SK-N-SH (cell line): ENCODE data around the gene DDX41. TPM values are rescaled to one million over a fixed set of nuclear protein-coding genes. Genes with fewer than 3 reads are reported as not detected.
A peak's percentile ranks its signal among the peaks of the same experiment; 100 is the strongest.

Experiments
- CTCF ChIA-PET: fragments of 300-600, 350-600 bp; formaldehyde crosslinking; extraction: SDS; loops from one replicate; lab custom pipeline; 2021; lab: Yijun Ruan, JAX
- POLR2A ChIA-PET: fragments of 350-600 bp; sonication (Branson Sonifier 250); formaldehyde crosslinking; extraction: SDS; loops from one replicate; lab custom pipeline; 2020; ENCODE audit warnings: antibody characterized with exemption, inconsistent platforms; lab: Yijun Ruan, JAX
- DNase-seq: peaks from one replicate; pipeline ENCODE4 v3.0.0; 2012
- H2AFZ ChIP-seq: fragments of 200-600 bp; sonication (generic); 2 replicates; pipeline ENCODE4 v1.8.1; 2016; ENCODE audit warnings: antibody characterized with exemption, mild to moderate bottlenecking, low read depth
- H3F3A ChIP-seq: fragments of 200-600 bp; sonication (generic); replicated peaks from 2 replicates; pipeline ENCODE3; 2016; ENCODE audit warnings: antibody characterized with exemption, mild to moderate bottlenecking; ENCODE audit not compliant: insufficient read depth
- H3K27ac ChIP-seq, 2 experiments: fragments of 200-500 bp in 1 of 2; fragments of 200-600 bp in 1 of 2; sonication (Bioruptor generic) in 1 of 2; sonication (generic), shearing (Covaris generic) in 1 of 2; 2 replicates each; pipeline versions ENCODE4 v1.5.1 to v1.6.1; 2014 to 2016; ENCODE audit warnings: low read depth in 2 of 2, inconsistent platforms in 1 of 2, low read length in 1 of 2, mild to moderate bottlenecking in 1 of 2, mixed read lengths in 1 of 2
- H3K27me3 ChIP-seq: fragments of 200-600 bp; sonication (generic), shearing (Covaris generic); 2 replicates; pipeline ENCODE4 v1.6.1; 2016; ENCODE audit warnings: mixed run types; ENCODE audit not compliant: insufficient read depth
- H3K36me3 ChIP-seq, 2 experiments: fragments of 200-500 bp in 1 of 2; fragments of 200-600 bp in 1 of 2; sonication (Bioruptor generic) in 1 of 2; sonication (generic) in 1 of 2; replicated peaks in 1 of 2; 2 replicates each; pipeline versions ENCODE3 to v1.5.1; 2014 to 2016; ENCODE audit warnings: low read length in 1 of 2, mild to moderate bottlenecking in 1 of 2; ENCODE audit not compliant: insufficient read depth in 2 of 2, control insufficient read depth in 1 of 2
- H3K4me1 ChIP-seq, 2 experiments: fragments of 200-500 bp in 1 of 2; fragments of 200-600 bp in 1 of 2; sonication (Bioruptor generic) in 1 of 2; sonication (generic), shearing (Covaris generic) in 1 of 2; 2 replicates each; pipeline versions ENCODE4 v1.5.1 to v1.6.1; 2014 to 2016; ENCODE audit warnings: low read depth in 1 of 2, low read length in 1 of 2, mixed run types in 1 of 2; ENCODE audit not compliant: insufficient read depth in 2 of 2, control insufficient read depth in 1 of 2
- H3K4me2 ChIP-seq: fragments of 200-600 bp; sonication (generic), shearing (Covaris generic); 2 replicates; pipeline ENCODE4 v1.6.1; 2017; ENCODE audit warnings: mixed run types
- H3K4me3 ChIP-seq, 2 experiments: fragments of 200-500 bp in 1 of 2; fragments of 200-600 bp in 1 of 2; sonication (Bioruptor generic) in 1 of 2; sonication (generic), shearing (Covaris generic) in 1 of 2; 2 replicates each; pipeline versions ENCODE4 v1.5.1 to v1.8.1; 2014 to 2016; ENCODE audit warnings: low read depth in 2 of 2, inconsistent platforms in 1 of 2, low read length in 1 of 2, mild to moderate bottlenecking in 1 of 2, mixed read lengths in 1 of 2, moderate library complexity in 1 of 2
- H3K79me2 ChIP-seq: fragments of 200-600 bp; sonication (generic); 2 replicates; pipeline ENCODE4 v1.8.1; 2017; ENCODE audit warnings: mild to moderate bottlenecking; ENCODE audit not compliant: insufficient read depth
- H3K9ac ChIP-seq: fragments of 200-600 bp; sonication (generic); 2 replicates; pipeline ENCODE4 v1.6.1; 2017; ENCODE audit warnings: mixed run types
- H3K9me2 ChIP-seq: fragments of 200-600 bp; sonication (generic); 2 replicates; pipeline ENCODE4 v1.6.1; 2017; ENCODE audit warnings: mixed run types
- H3K9me3 ChIP-seq: fragments of 200-600 bp; sonication (generic); 2 replicates; pipeline ENCODE4 v1.6.1; 2017; ENCODE audit warnings: mixed run types, mild to moderate bottlenecking, moderate library complexity
- H4K20me1 ChIP-seq: fragments of 200-600 bp; sonication (generic); 2 replicates; pipeline ENCODE4 v1.6.1; 2017; ENCODE audit warnings: mild to moderate bottlenecking, mixed run types; ENCODE audit not compliant: insufficient read depth
- CHD2 ChIP-seq: fragments of 150-350 bp; IDR thresholded peaks from 2 replicates; pipeline ENCODE4 v1.6.1; 2018; ENCODE audit warnings: low read length; ENCODE audit not compliant: partially characterized antibody
- FOXJ3 ChIP-seq: sonication (generic); formaldehyde crosslinking; IDR thresholded peaks from 2 replicates; pipeline ENCODE4 v1.5.1; 2020; ENCODE audit warnings: mild to moderate bottlenecking, missing genetic modification reagents
- IRF3 ChIP-seq: fragments of 150-350 bp; IDR thresholded peaks from 2 replicates; pipeline ENCODE4 v1.6.1; 2016; ENCODE audit warnings: mild to moderate bottlenecking, low read depth, low read length
- JUND ChIP-seq: IDR thresholded peaks from 2 replicates; pipeline ENCODE4 v1.4.0; 2012
- MAX ChIP-seq: IDR thresholded peaks from 2 replicates; pipeline ENCODE4 v1.4.0; 2012; ENCODE audit warnings: low read depth
- MXI1 ChIP-seq: IDR thresholded peaks from 2 replicates; pipeline ENCODE4 v1.6.1; 2012; ENCODE audit warnings: mild to moderate bottlenecking, low read depth, low read length, improper control_type of control experiment
- POLR2AphosphoS5 ChIP-seq: IDR thresholded peaks from 2 replicates; pipeline ENCODE4 v1.6.1; 2012; ENCODE audit warnings: low read depth, low read length
- RAD21 ChIP-seq: IDR thresholded peaks from 2 replicates; pipeline ENCODE4 v1.6.1; 2012; ENCODE audit warnings: mild to moderate bottlenecking, low read length
- SIN3A ChIP-seq: IDR thresholded peaks from 2 replicates; pipeline ENCODE4 v1.6.1; 2012; ENCODE audit warnings: low read depth, mild to moderate bottlenecking, low read length, moderate library complexity, borderline replicate concordance
- TAF1 ChIP-seq: IDR thresholded peaks from 2 replicates; pipeline ENCODE4 v1.6.1; 2012; ENCODE audit warnings: low read depth, mild to moderate bottlenecking, low read length, moderate library complexity, borderline replicate concordance
- TCF12 ChIP-seq: IDR thresholded peaks from 2 replicates; pipeline ENCODE4 v1.4.0; 2012
- WGBS: methylation state at CpG from one replicate; pipeline ENCODE4 v1.1.6; 2017; ENCODE audit warnings: low lambda C conversion rate; 5-methylcytosine and 5-hydroxymethylcytosine counted together
- polyA plus RNA-seq, 3 experiments: library from polyadenylated mRNA; depleted of rRNA; stranded (reverse); fragments of >200 nt; gene quantifications; 2 replicates each; pipeline ENCODE4 v1.2.3, GENCODE V29; 2012

The DDX41 gene
- polyA plus RNA-seq, 1 of the 3 experiments (the other 2 are of a cell fraction) = 176 TPM

DNA sequence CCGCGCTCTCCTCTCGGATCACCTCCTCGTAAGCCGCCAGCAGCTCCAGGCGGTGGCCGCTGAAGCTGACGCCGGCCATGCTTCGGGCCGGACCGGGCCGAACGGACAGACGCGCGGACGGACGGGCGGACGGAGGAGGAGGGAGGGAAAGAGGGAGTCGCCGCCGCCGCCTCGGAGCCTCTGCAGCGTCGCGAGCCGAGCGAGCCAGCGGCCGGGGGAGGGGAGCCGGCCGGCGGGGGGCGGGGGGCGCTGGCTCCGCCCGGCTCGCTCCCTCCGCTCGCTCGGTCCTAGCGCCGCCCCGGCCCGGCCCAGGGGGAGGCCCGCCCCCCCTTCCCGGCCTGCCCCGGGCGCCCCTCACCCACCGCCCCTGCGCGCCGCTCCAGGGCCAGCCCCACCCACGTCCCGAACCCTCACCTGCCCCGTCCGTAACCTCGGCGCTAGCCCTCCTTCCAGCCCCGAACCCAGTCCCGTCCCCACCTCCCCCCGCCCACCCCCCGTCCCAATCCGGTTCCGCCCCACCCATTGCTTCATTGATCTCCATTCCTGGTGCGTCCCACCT lies 43.2 kb downstream of the DDX41 start, which contains the start of gene DBN1:
DBN1 (minus strand) TSS at position 192 of the 559 bp plus-strand sequence; CDS start at position 79, 113 bp downstream.
- POLR2A ChIA-PET = interaction anchor here (0.8 to 4.6 kb wide), 7 partner anchors 9 to 22 kb away, joined by 3 to 43 read pairs (median 3); partner anchors contain the start of gene PDLIM7
- Histone ChIP-seq H3K27ac (peak within 1 kb of the TSS; percentile 52 to 92; a peak in 3 of 4 replicates), H3K4me1 (peaks cover 35 to 76% of the 10 kb centered on the region in 2 experiments; a peak in 3 of 4 replicates)

DNA sequence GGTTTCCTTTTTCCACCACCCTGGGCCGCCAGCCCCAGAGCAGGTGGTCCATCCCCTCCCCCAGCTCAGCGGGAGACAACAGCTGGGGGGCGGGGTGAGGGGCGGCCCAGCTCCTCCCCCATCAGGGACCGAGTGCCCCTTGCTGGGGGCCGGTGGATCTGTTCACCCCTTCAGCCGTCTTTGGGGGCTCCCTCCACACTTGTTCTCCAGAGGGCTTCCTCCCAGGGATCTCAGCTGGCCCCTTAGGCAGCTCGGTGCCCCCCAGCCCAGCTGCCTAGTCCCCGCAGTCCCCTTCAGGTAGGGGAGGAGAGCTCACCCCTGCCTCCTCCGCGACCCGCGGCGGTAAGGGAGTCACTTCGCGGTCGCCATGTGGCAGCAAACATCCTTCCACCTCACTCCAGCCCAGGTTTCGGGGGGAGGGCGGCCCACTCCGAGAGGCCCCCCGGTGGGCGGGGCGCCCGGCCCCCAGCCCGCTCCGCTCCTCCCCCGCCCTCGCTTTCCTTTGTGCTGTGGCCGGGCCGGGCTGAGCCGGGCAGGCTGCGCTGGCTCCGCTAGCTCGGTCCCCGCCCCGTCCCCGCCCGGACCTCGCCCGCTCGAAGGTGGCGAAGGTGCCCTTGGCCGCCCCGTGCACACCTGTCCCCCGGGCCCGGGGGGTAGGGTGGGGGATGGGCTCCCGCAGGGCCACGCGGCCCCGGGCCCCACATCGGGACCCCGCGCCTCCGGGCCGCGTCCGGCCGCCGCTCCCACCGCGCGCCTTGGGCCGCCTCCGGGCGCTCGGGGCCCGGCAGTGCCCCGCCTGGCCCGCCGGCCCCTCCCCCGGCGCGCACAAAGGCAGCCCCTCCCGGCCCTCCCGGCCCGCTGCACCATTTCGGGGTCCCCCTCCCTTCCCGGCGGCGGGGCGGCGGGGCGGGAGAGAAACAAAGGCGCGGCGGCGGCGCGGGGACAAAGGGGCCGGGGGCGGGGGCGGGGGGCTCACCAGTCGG lies 44.0 kb downstream of the DDX41 start:
- Histone ChIP-seq H3K4me1 (peaks cover 35 to 71% of the 10 kb centered on the region in 2 experiments; a peak in 3 of 4 replicates), H3K4me3 (peak overlapping the region; percentile 96), H3K9me2 (no peaks in the 10 kb centered on the region), H2AFZ (no peak overlapping the region), H3K9ac (peak overlapping the region; percentile 81), H3F3A (peaks cover 32% of the 10 kb centered on the region), H4K20me1 (peaks cover 49% of the 10 kb centered on the region), H3K79me2 (peaks cover 50% of the 10 kb centered on the region), H3K9me3 (no peaks in the 10 kb centered on the region), H3K27me3 (no peaks in the 10 kb centered on the region), H3K36me3 (peaks cover 12 to 22% of the 10 kb centered on the region in 2 experiments), H3K4me2 (peak overlapping the region; percentile 100), H3K27ac (peak overlapping the region; percentile 52 to 92; a peak in 3 of 4 replicates)
- 0% methylated on average over 7 of the region's 93 CpGs for WGBS
- DNase-seq = peak; percentile 92
- TF ChIP-seq CHD2 (peak; percentile 5), TCF12 (no peak), SIN3A (no peak), RAD21 (0 out of 2 replicates have a peak, but pooled peaks have one; percentile 17), MAX (0 out of 2 replicates have a peak, but pooled peaks have one; percentile 38), JUND (no peak), MXI1 (peak; percentile 89)
- CTCF ChIA-PET = interaction anchor here (0.9 to 20.3 kb wide), 12 partner anchors 9 to 102 kb away, joined by 3 to 215 read pairs (median 5); partner anchors contain the start of gene PDLIM7
- POLR2A ChIA-PET = interaction anchor here (1.1 to 4.6 kb wide), 7 partner anchors 9 to 28 kb away, joined by 3 to 43 read pairs (median 13); partner anchors contain the start of gene PDLIM7

More for the DNA sequence above, 43.2 kb downstream of the DDX41 start, which contains the start of gene DBN1:
- Histone ChIP-seq H3K36me3 (peaks cover 5 to 15% of the 10 kb centered on the region in 2 experiments), H3K4me3 (peak within 1 kb of the TSS; percentile 96), H3K27me3 (no peaks in the 10 kb centered on the region), H3K4me2 (peak within 1 kb of the TSS; percentile 100), H4K20me1 (peaks cover 42% of the 10 kb centered on the region), H3K9me3 (no peaks in the 10 kb centered on the region), H3F3A (peaks cover 39% of the 10 kb centered on the region), H3K9ac (peak within 1 kb of the TSS; percentile 81), H2AFZ (no peak within 1 kb of the TSS), H3K79me2 (peaks cover 45% of the 10 kb centered on the region), H3K9me2 (no peaks in the 10 kb centered on the region)
- WGBS = 8% methylated on average over 18 of the region's 69 CpGs
- CTCF ChIA-PET = interaction anchor here (0.9 to 20.3 kb wide), 13 partner anchors 8 to 103 kb away, joined by 3 to 215 read pairs (median 5); partner anchors contain the start of gene PDLIM7
- TF ChIP-seq FOXJ3 (CRISPR knock-in tag) = no peak
- TF ChIP-seq TAF1 = peak; percentile 73; the same call in 1 of the 2 replicates
- no peak for TF ChIP-seq IRF3
- TF ChIP-seq SIN3A = peak; percentile 58; the same call in 1 of the 2 replicates
- TF ChIP-seq POLR2AphosphoS5 = peak; percentile 82; the same call in 1 of the 2 replicates
- DNase-seq = peak; percentile 98
